ENCODE data around the gene NDUFS2.

The NDUFS2 gene

GRCh38 chr1:161201836-161202712 lies at the start of gene NDUFS2:
Gene NDUFS2 (plus strand): TSS chr1:161202367. CDS start chr1:161202386, 19 bp downstream.
- peak; percentile 92 for DNase-seq (ENCODE audit: low spot score)

DNA sequence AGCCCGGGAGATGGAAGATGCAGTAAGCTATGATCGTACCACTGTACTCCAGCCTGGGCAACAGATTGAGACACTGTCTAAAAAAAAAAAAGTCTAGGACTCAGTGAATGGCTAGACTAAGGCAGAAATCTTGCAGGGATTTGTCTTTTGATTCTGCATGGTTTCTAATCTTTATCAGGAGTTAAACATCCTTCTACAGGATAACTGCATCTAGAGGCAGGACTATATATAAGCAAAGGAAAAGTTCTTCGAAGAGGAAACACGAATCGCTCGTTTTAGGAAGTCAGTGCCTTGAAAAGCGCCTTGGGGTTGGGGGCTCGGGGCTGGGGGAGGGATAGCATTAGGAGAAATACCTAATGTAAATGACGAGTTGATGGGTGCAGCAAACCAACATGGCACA lies 49.0 kb upstream of the NDUFS2 start:
- no peak for DNase-seq (ENCODE audit: low spot score)

GRCh38 chr1:161153682-161154337 lies 48.4 kb upstream of the NDUFS2 start, which contains the start of gene UFC1:
Gene UFC1 (plus strand): TSS chr1:161153978. CDS start chr1:161153998, 20 bp downstream.
- peak; percentile 84 for DNase-seq (ENCODE audit: low spot score)

DNA sequence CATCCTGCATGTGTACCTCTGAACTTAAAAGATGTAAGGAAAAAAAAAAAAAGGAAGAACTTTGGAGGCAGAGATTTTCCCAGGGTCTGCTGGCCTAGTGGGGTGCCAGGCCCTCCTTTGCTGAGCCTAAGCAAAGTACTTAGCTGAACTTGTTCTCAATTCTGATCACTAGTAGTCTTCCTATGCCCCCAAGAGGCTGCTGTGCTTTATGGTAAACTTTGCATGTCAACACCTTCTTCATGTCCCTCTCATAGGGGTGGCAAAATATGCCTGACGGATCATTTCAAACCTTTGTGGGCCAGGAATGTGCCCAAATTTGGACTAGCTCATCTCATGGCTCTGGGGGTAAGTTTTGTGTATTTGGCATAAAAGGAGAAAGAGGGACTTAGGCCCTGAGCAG lies 44.3 kb upstream of the NDUFS2 start:
- no peak for DNase-seq (ENCODE audit: low spot score)

- no peak for DNase-seq (ENCODE audit: low spot score)
Measured at GRCh38 chr1:161158316-161159010, 43.7 kb upstream of the NDUFS2 start.

GRCh38 chr1:161159087-161159912 lies 42.9 kb upstream of the NDUFS2 start, which contains the start of gene USP21:
Gene USP21 (plus strand): TSS chr1:161159500. CDS start chr1:161160641, 1,141 bp downstream.
- DNase-seq (ENCODE audit: low spot score) = peak; percentile 98

DNA sequence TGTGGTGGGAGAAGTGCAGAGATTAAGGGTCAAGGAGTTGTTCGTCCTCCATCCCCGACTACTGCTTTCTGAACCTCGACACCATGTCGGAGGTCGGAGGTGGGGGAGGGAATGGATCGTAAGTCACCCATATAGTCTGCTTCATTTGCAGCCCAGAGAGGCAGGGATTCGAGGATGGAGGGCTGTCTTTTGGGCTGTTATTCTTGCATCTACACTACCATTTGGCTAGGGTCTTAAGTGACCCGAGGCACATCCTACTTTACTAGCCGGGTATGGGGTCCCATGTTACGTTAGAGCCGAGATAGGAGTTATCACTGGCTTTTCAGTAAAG lies 42.3 kb upstream of the NDUFS2 start:
- DNase-seq (ENCODE audit: low spot score) = no peak

- DNase-seq (ENCODE audit: low spot score) = no peak
Measured at GRCh38 chr1:161160671-161161145, 41.5 kb upstream of the NDUFS2 start.

DNA sequence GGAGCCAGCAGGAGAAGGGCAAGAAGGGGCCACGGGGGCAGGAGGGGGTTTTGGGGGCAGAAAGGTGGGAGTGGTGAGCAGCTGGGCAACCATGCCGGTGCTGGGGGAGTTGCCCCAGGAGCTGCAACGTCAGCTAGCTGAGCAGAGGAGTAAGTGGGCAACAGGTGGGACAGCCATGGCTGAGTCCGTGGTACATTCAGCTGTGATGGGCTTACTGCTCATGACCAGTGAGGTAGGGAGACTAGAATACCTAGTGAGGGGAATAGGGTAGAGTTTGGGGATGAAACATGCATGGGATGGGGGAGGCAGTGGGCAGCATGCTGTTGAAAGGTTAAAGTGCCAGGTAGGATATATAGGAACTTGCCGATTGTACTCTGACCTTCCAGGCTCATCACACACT lies 40.5 kb upstream of the NDUFS2 start:
- DNase-seq (ENCODE audit: low spot score) = no peak

DNA sequence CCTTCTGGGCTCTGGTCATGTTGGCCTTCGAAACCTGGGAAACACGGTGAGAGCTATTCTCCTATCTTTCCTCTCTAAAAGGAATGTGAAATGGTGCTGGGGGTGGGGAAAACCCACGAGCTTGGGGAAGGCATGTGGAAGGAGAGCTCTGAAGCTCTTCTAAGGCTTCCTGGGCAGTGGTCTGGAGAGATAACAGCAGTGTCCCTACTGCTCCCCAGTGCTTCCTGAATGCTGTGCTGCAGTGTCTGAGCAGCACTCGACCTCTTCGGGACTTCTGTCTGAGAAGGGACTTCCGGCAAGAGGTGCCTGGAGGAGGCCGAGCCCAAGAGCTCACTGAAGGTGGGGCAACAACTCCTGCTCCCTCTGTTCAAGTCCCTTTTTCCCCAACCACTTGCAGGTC lies 40.1 kb upstream of the NDUFS2 start:
- DNase-seq (ENCODE audit: low spot score) = no peak

DNA sequence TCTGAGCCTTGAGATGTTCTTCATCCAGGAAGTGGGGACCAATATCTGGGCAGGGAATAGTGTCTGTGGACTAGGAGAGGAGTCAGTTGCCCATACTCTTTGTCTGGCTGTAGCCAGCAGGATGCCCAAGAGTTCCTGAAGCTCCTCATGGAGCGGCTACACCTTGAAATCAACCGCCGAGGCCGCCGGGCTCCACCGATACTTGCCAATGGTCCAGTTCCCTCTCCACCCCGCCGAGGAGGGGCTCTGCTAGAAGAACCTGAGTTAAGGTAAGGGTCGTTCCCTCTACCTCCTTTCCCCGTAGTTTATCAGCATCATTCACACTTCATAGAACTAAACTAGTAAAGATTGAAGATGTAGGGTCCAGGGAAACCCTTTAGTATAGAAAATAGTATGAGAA lies 39.4 kb upstream of the NDUFS2 start:
- no peak for DNase-seq (ENCODE audit: low spot score)

DNA sequence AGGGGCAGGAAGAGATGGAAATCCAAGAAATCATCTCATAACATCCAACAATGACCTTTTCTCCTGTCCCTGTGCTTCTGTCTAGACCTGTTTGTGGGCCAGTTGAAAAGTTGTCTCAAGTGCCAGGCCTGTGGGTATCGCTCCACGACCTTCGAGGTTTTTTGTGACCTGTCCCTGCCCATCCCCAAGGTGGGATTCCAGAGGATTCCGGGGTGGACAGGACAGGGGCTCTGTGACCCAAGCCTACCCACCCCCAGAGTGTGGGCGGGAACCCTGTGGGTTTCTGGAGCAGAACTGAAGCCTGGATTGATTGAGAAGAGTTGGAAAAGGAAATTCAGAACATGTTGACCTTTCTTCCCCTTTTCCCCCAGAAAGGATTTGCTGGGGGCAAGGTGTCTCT lies 38.4 kb upstream of the NDUFS2 start:
- DNase-seq (ENCODE audit: low spot score) = no peak

- no peak for DNase-seq (ENCODE audit: low spot score)
Measured at GRCh38 chr1:161164901-161165610, 37.1 kb upstream of the NDUFS2 start.

- peak; percentile 91 for DNase-seq (ENCODE audit: low spot score)
Measured at GRCh38 chr1:161165742-161166668, 36.2 kb upstream of the NDUFS2 start, which contains the start of gene PPOX. Gene PPOX (plus strand): TSS chr1:161166426. CDS start chr1:161166848, 422 bp downstream.

GRCh38 chr1:161166669-161167548 lies 35.3 kb upstream of the NDUFS2 start:
- DNase-seq (ENCODE audit: low spot score) = no peak

DNA sequence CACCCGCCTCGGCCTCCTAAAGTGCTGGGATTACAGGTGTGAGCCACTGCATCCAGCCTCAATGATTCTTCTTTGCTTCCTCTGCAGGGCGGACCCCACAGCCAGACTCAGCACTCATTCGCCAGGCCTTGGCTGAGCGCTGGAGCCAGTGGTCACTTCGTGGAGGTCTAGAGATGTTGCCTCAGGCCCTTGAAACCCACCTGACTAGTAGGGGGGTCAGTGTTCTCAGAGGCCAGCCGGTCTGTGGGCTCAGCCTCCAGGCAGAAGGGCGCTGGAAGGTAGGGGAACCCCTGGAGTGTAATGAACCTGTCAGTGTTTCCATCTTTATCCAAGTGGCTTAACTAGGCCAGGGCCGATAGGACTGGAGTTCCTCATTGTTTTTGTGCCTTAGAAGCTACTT lies 33.3 kb upstream of the NDUFS2 start:
- no peak for DNase-seq (ENCODE audit: low spot score)

DNA sequence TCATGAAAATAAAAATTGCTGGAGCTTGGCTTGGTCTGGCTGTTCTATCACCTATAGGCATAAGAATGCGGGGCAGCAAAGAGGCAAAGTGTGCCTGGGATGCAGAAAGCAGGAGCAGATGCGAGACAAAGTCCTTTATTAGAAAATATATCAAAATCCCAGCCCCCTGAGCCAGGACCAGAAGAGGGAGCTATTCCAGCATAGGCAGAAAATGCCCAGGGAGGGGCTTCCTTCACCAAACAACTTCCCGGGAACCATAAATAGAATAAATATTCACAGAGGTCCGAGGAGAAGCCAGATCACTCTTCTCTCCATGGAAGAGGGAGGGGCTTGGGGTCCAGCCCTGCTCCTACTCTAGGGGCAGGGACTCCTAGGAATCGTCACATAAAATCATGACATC lies 31.0 kb upstream of the NDUFS2 start:
- no peak for DNase-seq (ENCODE audit: low spot score)

DNA sequence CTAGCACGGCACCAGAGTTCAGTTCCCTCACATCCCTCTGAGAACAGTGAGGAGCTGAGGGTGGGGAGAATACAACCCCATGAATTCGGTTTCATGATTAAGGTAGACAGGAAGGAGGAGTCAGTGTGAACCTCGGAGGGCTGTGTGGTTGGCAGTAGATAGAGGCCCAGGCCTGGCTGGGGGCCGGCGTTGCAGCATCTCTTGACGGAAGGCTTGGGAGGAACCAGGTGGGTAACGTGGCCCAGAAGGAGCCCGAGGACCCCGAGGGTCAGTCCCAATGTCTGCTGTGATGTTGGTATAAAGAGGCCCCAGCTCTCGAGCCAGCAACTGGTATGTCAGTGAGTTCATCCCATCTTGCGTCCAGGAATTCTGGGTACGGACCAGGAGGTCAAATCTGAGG lies 30.5 kb upstream of the NDUFS2 start:
- no peak for DNase-seq (ENCODE audit: low spot score)

DNA sequence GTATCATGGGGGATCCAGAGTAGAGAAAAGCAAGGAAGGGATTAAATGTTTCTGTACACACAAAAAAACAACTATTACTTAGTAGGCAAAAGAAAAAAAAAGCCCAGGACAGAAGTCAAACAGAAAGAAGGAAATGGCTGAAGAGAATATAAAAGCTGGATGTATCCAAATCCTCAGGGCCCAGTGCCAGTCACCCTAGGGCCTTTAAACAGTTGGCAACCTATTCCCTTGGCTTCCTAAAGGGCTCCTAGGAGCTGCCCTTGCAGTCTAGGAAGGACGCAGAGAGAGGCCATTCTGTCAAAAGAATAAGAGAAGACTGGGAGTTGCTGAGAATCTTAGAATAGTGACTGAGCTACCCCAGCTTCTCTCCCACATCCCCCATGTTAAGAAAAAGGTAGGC lies 29.8 kb upstream of the NDUFS2 start:
- DNase-seq (ENCODE audit: low spot score) = no peak
